MM.1S (cell line): ENCODE measurements around the gene RNASE2.
"Not testable (repeated sequence)": the region's sequence is repeated elsewhere in the genome, so short reads cannot be mapped to it uniquely, and the experiment has no call there.

Experiments
- CTCF ChIP-seq: fragments of 300-600 bp; sonication (generic); IDR thresholded peaks from 2 replicates; pipeline ENCODE4 v1.5.1; 2016; ENCODE audit warnings: antibody characterized with exemption, low read length, mixed read lengths
- EZH2 ChIP-seq: fragments of 300-600 bp; sonication (generic); optimal IDR thresholded peaks from 2 replicates; pipeline ENCODE3; 2017; ENCODE audit warnings: low read depth, mild to moderate bottlenecking, antibody characterized with exemption, low read length, mixed read lengths
- EZH2phosphoT487 ChIP-seq: fragments of 300-600 bp; sonication (generic); IDR thresholded peaks from 2 replicates; pipeline ENCODE4 v1.6.1; 2018; ENCODE audit warnings: antibody characterized with exemption, low read length

- not testable (repeated sequence) for TF ChIP-seq CTCF, EZH2, EZH2phosphoT487
Measured at GRCh38 chr14:20923766-20924297, 31.5 kb upstream of the RNASE2 start.
